B cell (primary cell): ENCODE data around the gene TLX1. TPM values are rescaled to one million over a fixed set of nuclear protein-coding genes. Genes with fewer than 3 reads are reported as not detected.

ENCODE experiments used
- ATAC-seq: fragments of 200-7000 bp; cut with Tn5 transposase; one replicate; pipeline ENCODE4 v1.10.0; 2021; ENCODE audit warnings: low read depth, mild to moderate bottlenecking, moderate number of reproducible peaks, moderate library complexity
- CTCF ChIA-PET: fragments of 350-600 bp; sonication (Branson Sonifier 250); formaldehyde crosslinking; loops from one replicate; lab custom pipeline; 2021; ENCODE audit warnings: antibody characterized with exemption, inconsistent platforms; lab: Charles Lee
- POLR2A ChIA-PET: fragments of 350-600 bp; sonication (Branson Sonifier 250); formaldehyde crosslinking; loops from one replicate; lab custom pipeline; 2021; ENCODE audit warnings: antibody characterized with exemption; lab: Charles Lee
- DNase-seq: peaks from one replicate; pipeline ENCODE4 v3.0.0; 2013
- H2AFZ ChIP-seq: 2 replicates; pipeline ENCODE4 v1.6.1; 2012; ENCODE audit warnings: mild to moderate bottlenecking, low read depth, low read length; ENCODE audit not compliant: insufficient read depth, poor library complexity, severe bottlenecking
- H3K27ac ChIP-seq, 2 donors: 1 replicate in 1 of 2; 2 replicates in 1 of 2; pipeline ENCODE4 v1.5.1; 2012 to 2013; ENCODE audit warnings: low read length in 2 of 2, mild to moderate bottlenecking in 2 of 2, moderate library complexity in 1 of 2
- H3K27me3 ChIP-seq, 4 experiments: fragments of 200-600 bp in 1 of 4; sonication (generic) in 1 of 4; replicated peaks in 1 of 4; 1 replicate in 2 of 4; 2 replicates in 2 of 4; pipeline versions ENCODE4 v1.6.1 to v1.7.0; 2013 to 2016; ENCODE audit warnings: low read length in 3 of 4, mild to moderate bottlenecking in 2 of 4, mixed read lengths in 1 of 4, moderate library complexity in 1 of 4; ENCODE audit not compliant: insufficient read depth in 4 of 4, control insufficient read depth in 3 of 4; ENCODE audit errors: control extremely low read depth in 1 of 4
- H3K36me3 ChIP-seq, 2 experiments: replicated peaks in 1 of 2; 1 replicate in 1 of 2; 2 replicates in 1 of 2; pipeline versions ENCODE4 v1.6.1 to v1.7.1; 2013; ENCODE audit warnings: low read length in 1 of 2; ENCODE audit not compliant: insufficient read depth in 2 of 2, control insufficient read depth in 1 of 2; ENCODE audit errors: control extremely low read depth in 1 of 2, extremely low read depth in 1 of 2
- H3K4me1 ChIP-seq, 2 donors: fragments of 200-600 bp in 1 of 2; sonication (generic) in 1 of 2; 1 replicate in 1 of 2; 2 replicates in 1 of 2; pipeline versions ENCODE4 v1.5.1 to v1.6.1; 2013 to 2017; ENCODE audit warnings: low read length in 2 of 2; ENCODE audit not compliant: control insufficient read depth in 2 of 2, insufficient read depth in 2 of 2
- H3K4me2 ChIP-seq: replicated peaks from 2 replicates; pipeline ENCODE3; 2012; ENCODE audit warnings: mild to moderate bottlenecking, low read depth, low read length; ENCODE audit not compliant: poor library complexity, severe bottlenecking
- H3K4me3 ChIP-seq, 5 experiments: fragments of 200-600 bp in 1 of 5; sonication (generic) in 1 of 5; 1 replicate in 3 of 5; 2 replicates in 2 of 5; pipeline versions ENCODE4 v1.5.1 to v1.7.0; 2011 to 2016; ENCODE audit warnings: low read length in 4 of 5, mild to moderate bottlenecking in 4 of 5, low read depth in 2 of 5, control low read depth in 1 of 5, moderate library complexity in 1 of 5; ENCODE audit not compliant: insufficient read depth in 1 of 5; ENCODE audit errors: control extremely low read depth in 1 of 5, extremely low read depth in 1 of 5
- H3K79me2 ChIP-seq: fragments of 200-600 bp; sonication (generic); one replicate; pipeline ENCODE4 v1.6.0; 2016; ENCODE audit warnings: low read length; ENCODE audit not compliant: control insufficient read depth, insufficient read depth
- H3K9ac ChIP-seq: fragments of 200-600 bp; sonication (generic); 2 replicates; pipeline ENCODE4 v1.6.1; 2017; ENCODE audit warnings: mild to moderate bottlenecking, low read length, moderate library complexity
- H3K9me3 ChIP-seq, 3 donors: one replicate each; pipeline versions ENCODE4 v1.6.1 to v1.7.1; 2013; ENCODE audit warnings: low read length in 2 of 3; ENCODE audit not compliant: control insufficient read depth in 2 of 3, insufficient read depth in 1 of 3; ENCODE audit errors: control extremely low read depth in 1 of 3
- H4K20me1 ChIP-seq: 2 replicates; pipeline ENCODE4 v1.6.0; 2012; ENCODE audit warnings: mild to moderate bottlenecking, low read length; ENCODE audit not compliant: insufficient read depth, control insufficient read depth, poor library complexity, severe bottlenecking
- H3K27ac Mint-ChIP-seq: one replicate; pipeline ENCODE4 v1.8.0; 2021; ENCODE audit warnings: mixed read lengths
- H3K27me3 Mint-ChIP-seq: one replicate; pipeline ENCODE4 v1.8.0; 2021; ENCODE audit warnings: mixed read lengths
- H3K4me1 Mint-ChIP-seq: one replicate; pipeline ENCODE4 v1.8.0; 2021; ENCODE audit warnings: mixed read lengths
- H3K4me3 Mint-ChIP-seq: one replicate; pipeline ENCODE4 v1.8.0; 2021; ENCODE audit warnings: mixed read lengths
- H3K9me3 Mint-ChIP-seq: one replicate; pipeline ENCODE4 v1.8.0; 2022; ENCODE audit warnings: mixed read lengths; ENCODE audit not compliant: insufficient read depth
- CTCF ChIP-seq: fragments of 200-600 bp; IDR thresholded peaks from one replicate; pipeline ENCODE4 v1.8.0; 2022; ENCODE audit warnings: antibody characterized with exemption, mild to moderate bottlenecking
- EZH2 ChIP-seq: IDR thresholded peaks from 2 replicates; pipeline ENCODE4 v1.6.1; 2012; ENCODE audit warnings: borderline replicate concordance, low read depth, mild to moderate bottlenecking, moderate library complexity, low read length; ENCODE audit not compliant: insufficient read depth, poor library complexity, severe bottlenecking
- WGBS: methylation state at CpG from one replicate; pipeline ENCODE4 v1.1.5; 2013; ENCODE audit warnings: missing lambda C conversion rate; ENCODE audit not compliant: insufficient coverage; 5-methylcytosine and 5-hydroxymethylcytosine counted together
- intact Hi-C: fragments of 100-400 bp; cut with micrococcal nuclease; formaldehyde crosslinking; loops from one replicate; pipeline ENCODE4 v1.10.0; 2022
- polyA plus RNA-seq: library from polyadenylated mRNA; depleted of rRNA; stranded (reverse); fragments of >200 nt; gene quantifications from 2 replicates; pipeline ENCODE4 v1.2.3, GENCODE V29; 2012
- total RNA-seq, 2 donors: library from RNA; stranded (reverse); fragments of 120-200 nt in 1 of 2; gene quantifications; 1 replicate in 1 of 2; 2 replicates in 1 of 2; pipeline versions ENCODE4 v1.2.3 to v1.2.4, GENCODE V29; 2013 to 2022

The TLX1 gene
- total and polyA plus RNA-seq, 2 donors (not counting 1 experiment from before 2014, with no cell fraction given) = not detected

- ChIA-PET CTCF (interaction anchor here (0.6 to 5.8 kb wide), 3 partner anchors 11 to 35 kb away, joined by 5 to 27 read pairs (median 5); no protein-coding TSS in a partner anchor), POLR2A (no interaction called here)
- WGBS = 72% methylated on average over 6 of the region's 6 CpGs
- Histone ChIP-seq H3K36me3 (no peaks in the 10 kb centered on the region), H3K4me1 (no peaks in the 10 kb centered on the region), H3K4me2 (no peak overlapping the region), H3K4me3 (no peak overlapping the region), H3K27me3 (peaks cover 0 to 72% (median 11%) of the 10 kb centered on the region in 4 experiments), H3K9me3 (no peaks in the 10 kb centered on the region), H3K27ac (no peak overlapping the region), H3K79me2 (no peaks in the 10 kb centered on the region), H2AFZ (no peak overlapping the region), H3K9ac (no peak overlapping the region), H4K20me1 (no peaks in the 10 kb centered on the region)
- H3K4me1 Mint-ChIP-seq = no peaks in the 10 kb centered on the region
- H3K27ac Mint-ChIP-seq = no peak overlapping the region
- intact Hi-C loops = no loop called here
- H3K9me3 Mint-ChIP-seq = no peaks in the 10 kb centered on the region
- H3K4me3 Mint-ChIP-seq = no peak overlapping the region
- no peak for DNase-seq
- no peak for TF ChIP-seq EZH2
- TF ChIP-seq CTCF = no peak
- peaks cover 62% of the 10 kb centered on the region for H3K27me3 Mint-ChIP-seq
- no peak for ATAC-seq
Measured at GRCh38 chr10:101085846-101086245, 45.3 kb upstream of the TLX1 start.

GRCh38 chr10:101087376-101087775 lies 43.7 kb upstream of the TLX1 start:
- Histone ChIP-seq H2AFZ (no peak overlapping the region), H3K9ac (no peak overlapping the region), H3K36me3 (no peaks in the 10 kb centered on the region), H3K4me1 (no peaks in the 10 kb centered on the region), H3K9me3 (no peaks in the 10 kb centered on the region), H3K4me3 (no peak overlapping the region), H4K20me1 (no peaks in the 10 kb centered on the region), H3K27me3 (peaks cover 0 to 72% (median 10%) of the 10 kb centered on the region in 4 experiments), H3K27ac (no peak overlapping the region), H3K4me2 (no peak overlapping the region), H3K79me2 (no peaks in the 10 kb centered on the region)
- WGBS = 75% methylated on average over 2 of the region's 10 CpGs
- DNase-seq = no peak
- POLR2A ChIA-PET = no interaction called here
- no peak for ATAC-seq
- CTCF ChIA-PET = interaction anchor here (1.2 to 5.8 kb wide), 3 partner anchors 10 to 55 kb away, joined by 4 to 27 read pairs (median 5); no protein-coding TSS in a partner anchor
- H3K4me1 Mint-ChIP-seq = no peaks in the 10 kb centered on the region
- intact Hi-C loops = no loop called here
- H3K27ac Mint-ChIP-seq = no peak overlapping the region
- H3K9me3 Mint-ChIP-seq = no peaks in the 10 kb centered on the region
- H3K27me3 Mint-ChIP-seq = peaks cover 67% of the 10 kb centered on the region
- H3K4me3 Mint-ChIP-seq = no peak overlapping the region
- TF ChIP-seq CTCF (no peak), EZH2 (no peak)
